Liver (tissue), 9 donors: ENCODE data around the gene OR52I1. TPM values are rescaled to one million over a fixed set of nuclear protein-coding genes. Genes with fewer than 3 reads are reported as not detected.

Experiments
- DNase-seq: peaks from one replicate; pipeline ENCODE4 v3.0.0-alpha.2; 2017; ENCODE audit warnings: low spot score
- H3K27ac ChIP-seq, 2 donors: one replicate each; pipeline ENCODE4 v1.7.0; 2013; ENCODE audit warnings: inconsistent platforms in 2 of 2, low read length in 2 of 2, control low read depth in 1 of 2, low read depth in 1 of 2, mild to moderate bottlenecking in 1 of 2
- H3K27me3 ChIP-seq, 4 donors: one replicate each; pipeline versions ENCODE4 v1.6.1 to v1.7.0; 2013; ENCODE audit warnings: low read length in 3 of 4, inconsistent platforms in 1 of 4, mild to moderate bottlenecking in 1 of 4, moderate library complexity in 1 of 4; ENCODE audit not compliant: control insufficient read depth in 4 of 4, insufficient read depth in 4 of 4
- H3K36me3 ChIP-seq, 4 donors: one replicate each; pipeline versions ENCODE4 v1.6.1 to v1.7.0; 2013; ENCODE audit warnings: low read length in 3 of 4, mild to moderate bottlenecking in 3 of 4, low read depth in 1 of 4, moderate library complexity in 1 of 4; ENCODE audit not compliant: control insufficient read depth in 4 of 4, insufficient read depth in 3 of 4
- H3K4me1 ChIP-seq, 4 donors: one replicate each; pipeline versions ENCODE4 v1.6.1 to v1.7.0; 2013; ENCODE audit warnings: low read length in 3 of 4, mild to moderate bottlenecking in 3 of 4, moderate library complexity in 1 of 4; ENCODE audit not compliant: control insufficient read depth in 4 of 4, insufficient read depth in 4 of 4
- H3K4me3 ChIP-seq, 3 donors: one replicate each; pipeline versions ENCODE4 v1.6.1 to v1.7.0; 2013; ENCODE audit warnings: low read length in 3 of 3, control low read depth in 1 of 3, low read depth in 1 of 3, mild to moderate bottlenecking in 1 of 3
- H3K9ac ChIP-seq, 2 donors: one replicate each; pipeline ENCODE4 v1.7.0; 2013; ENCODE audit warnings: low read length in 2 of 2, mild to moderate bottlenecking in 2 of 2, moderate library complexity in 2 of 2, control low read depth in 1 of 2, low read depth in 1 of 2
- H3K9me3 ChIP-seq, 4 donors: one replicate each; pipeline versions ENCODE4 v1.6.1 to v1.7.0; 2013; ENCODE audit warnings: low read length in 3 of 4; ENCODE audit not compliant: control insufficient read depth in 4 of 4
- EGR1 ChIP-seq, 2 donors: IDR thresholded peaks; 2 replicates each; pipeline ENCODE4 v1.6.1; 2016 to 2018; ENCODE audit warnings: antibody characterized with exemption in 2 of 2, low read depth in 2 of 2
- FOXA1 ChIP-seq: IDR thresholded peaks from 2 replicates; pipeline ENCODE4 v1.6.1; 2016; ENCODE audit warnings: antibody characterized with exemption
- FOXA2 ChIP-seq: IDR thresholded peaks from 2 replicates; pipeline ENCODE4 v1.6.1; 2016; ENCODE audit warnings: antibody characterized with exemption
- HNF4A ChIP-seq, 2 donors: conservative IDR thresholded peaks; 2 replicates each; pipeline ENCODE4 v1.6.1; 2016; ENCODE audit warnings: antibody characterized with exemption in 2 of 2, mild to moderate bottlenecking in 2 of 2
- HNF4G ChIP-seq: IDR thresholded peaks from 2 replicates; pipeline ENCODE4 v1.6.1; 2016; ENCODE audit warnings: antibody characterized with exemption
- JUND ChIP-seq, 2 donors: IDR thresholded peaks; 2 replicates each; pipeline ENCODE4 v1.6.1; 2016; ENCODE audit warnings: antibody characterized with exemption in 2 of 2
- NR2F2 ChIP-seq: IDR thresholded peaks from 2 replicates; pipeline ENCODE4 v1.6.1; 2016; ENCODE audit warnings: antibody characterized with exemption
- RAD21 ChIP-seq, 2 donors: IDR thresholded peaks; 2 replicates each; pipeline ENCODE4 v1.6.1; 2016; ENCODE audit warnings: antibody characterized with exemption in 2 of 2, mild to moderate bottlenecking in 2 of 2
- RXRA ChIP-seq, 2 donors: IDR thresholded peaks; 2 replicates each; pipeline ENCODE4 v1.6.1; 2017 to 2018; ENCODE audit warnings: antibody characterized with exemption in 2 of 2, mild to moderate bottlenecking in 1 of 2
- SP1 ChIP-seq: IDR thresholded peaks from 2 replicates; pipeline ENCODE4 v1.6.1; 2018; ENCODE audit warnings: antibody characterized with exemption, mild to moderate bottlenecking
- TAF1 ChIP-seq: conservative IDR thresholded peaks from 2 replicates; pipeline ENCODE4 v1.6.1; 2016; ENCODE audit warnings: antibody characterized with exemption, mild to moderate bottlenecking
- YY1 ChIP-seq: IDR thresholded peaks from 2 replicates; pipeline ENCODE4 v1.6.1; 2016; ENCODE audit warnings: antibody characterized with exemption, mild to moderate bottlenecking
- WGBS: extraction: QIAGEN DNeasy Blood & Tissue Kit; methylation state at CpG from one replicate; pipeline ENCODE4 v1.1.7; 2013; 5-methylcytosine and 5-hydroxymethylcytosine counted together
- polyA plus RNA-seq, 2 donors: library from polyadenylated mRNA; stranded (reverse) in 1 of 2; unstranded in 1 of 2; fragments of 200-250 nt in 1 of 2; fragments of >200 nt in 1 of 2; fragmentation: Nextera tagmentation in 1 of 2; extraction: Ambion mirVana in 1 of 2; gene quantifications; one replicate each; pipeline versions ENCODE4 v1.2.1 to v1.2.3, GENCODE V29; 2013 to 2015
- total RNA-seq, 2 donors: library from RNA; depleted of rRNA; stranded (reverse); fragments of >200 nt; gene quantifications; one replicate each; pipeline ENCODE4 v1.2.3, GENCODE V29; 2014
- TF ChIP-seq, protein P1 (sequence below): fragments of 150-350 bp; IDR thresholded peaks from 2 replicates; pipeline ENCODE4 v1.5.1; 2017; ENCODE audit warnings: improper control_type of control experiment, low read depth, low read length; ENCODE audit not compliant: missing input control
- TF ChIP-seq, protein P2 (sequence below): IDR thresholded peaks from 2 replicates; pipeline ENCODE4 v1.6.1; 2016; ENCODE audit warnings: antibody characterized with exemption, mild to moderate bottlenecking
- TF ChIP-seq, protein P3 (sequence below): IDR thresholded peaks from 2 replicates; pipeline ENCODE4 v1.6.1; 2016; ENCODE audit warnings: antibody characterized with exemption
- donor health status: healthy.
- donor health status: healthy.
- donor health status: healthy.
- donor health status: healthy.
- donor health status: healthy.

OR52I1 gene
- total and polyA plus RNA-seq, 4 donors, result not detected

DNA sequence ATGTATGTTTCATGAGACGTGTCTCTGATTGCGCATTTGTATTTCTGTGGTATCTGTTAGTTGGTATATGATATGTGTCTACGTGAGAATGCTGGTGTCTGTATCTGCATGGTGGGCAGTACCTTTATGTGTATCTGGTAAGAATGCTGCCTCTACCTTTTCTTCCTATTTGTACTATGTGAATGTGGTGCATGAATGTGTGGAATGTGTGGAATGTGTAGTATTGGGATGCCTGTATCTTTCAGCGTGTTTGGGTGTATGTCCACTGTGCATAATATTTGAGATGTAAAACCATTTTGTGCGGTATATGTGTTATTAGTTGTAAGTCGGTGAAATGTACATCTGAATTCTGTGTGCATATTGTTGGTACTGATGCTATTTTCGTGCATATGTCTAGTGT, 47.7 kb downstream of the OR52I1 start:
- Histone ChIP-seq H3K9me3 (no peaks in the 10 kb centered on the region), H3K36me3 (no peaks in the 10 kb centered on the region), H3K4me3 (no peak overlapping the region), H3K27ac (no peak overlapping the region), H3K4me1 (peaks cover 0 to 3% (median 2%) of the 10 kb centered on the region in 4 donors), H3K9ac (no peak overlapping the region), H3K27me3 (peaks cover 0 to 6% (median 0%) of the 10 kb centered on the region in 4 donors)
- no peak for DNase-seq
- TF ChIP-seq FOXA2 (no peak), YY1 (no peak), FOXA1 (no peak), SP1 (no peak), RXRA (IDR thresholded peaks at IDR 0.05) (no peak), RAD21 (IDR thresholded peaks at IDR 0.05) (no peak), HNF4A (conservative IDR thresholded peaks at IDR 0.05) (no peak), HNF4G (no peak), EGR1 (IDR thresholded peaks at IDR 0.05; ENCODE audit: low read depth in 2 of 2) (no peak), NR2F2 (no peak), JUND (IDR thresholded peaks at IDR 0.05) (no peak)
- TF ChIP-seq, protein P1, sequence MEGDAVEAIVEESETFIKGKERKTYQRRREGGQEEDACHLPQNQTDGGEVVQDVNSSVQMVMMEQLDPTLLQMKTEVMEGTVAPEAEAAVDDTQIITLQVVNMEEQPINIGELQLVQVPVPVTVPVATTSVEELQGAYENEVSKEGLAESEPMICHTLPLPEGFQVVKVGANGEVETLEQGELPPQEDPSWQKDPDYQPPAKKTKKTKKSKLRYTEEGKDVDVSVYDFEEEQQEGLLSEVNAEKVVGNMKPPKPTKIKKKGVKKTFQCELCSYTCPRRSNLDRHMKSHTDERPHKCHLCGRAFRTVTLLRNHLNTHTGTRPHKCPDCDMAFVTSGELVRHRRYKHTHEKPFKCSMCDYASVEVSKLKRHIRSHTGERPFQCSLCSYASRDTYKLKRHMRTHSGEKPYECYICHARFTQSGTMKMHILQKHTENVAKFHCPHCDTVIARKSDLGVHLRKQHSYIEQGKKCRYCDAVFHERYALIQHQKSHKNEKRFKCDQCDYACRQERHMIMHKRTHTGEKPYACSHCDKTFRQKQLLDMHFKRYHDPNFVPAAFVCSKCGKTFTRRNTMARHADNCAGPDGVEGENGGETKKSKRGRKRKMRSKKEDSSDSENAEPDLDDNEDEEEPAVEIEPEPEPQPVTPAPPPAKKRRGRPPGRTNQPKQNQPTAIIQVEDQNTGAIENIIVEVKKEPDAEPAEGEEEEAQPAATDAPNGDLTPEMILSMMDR, result no peak
- TF ChIP-seq, protein P2, sequence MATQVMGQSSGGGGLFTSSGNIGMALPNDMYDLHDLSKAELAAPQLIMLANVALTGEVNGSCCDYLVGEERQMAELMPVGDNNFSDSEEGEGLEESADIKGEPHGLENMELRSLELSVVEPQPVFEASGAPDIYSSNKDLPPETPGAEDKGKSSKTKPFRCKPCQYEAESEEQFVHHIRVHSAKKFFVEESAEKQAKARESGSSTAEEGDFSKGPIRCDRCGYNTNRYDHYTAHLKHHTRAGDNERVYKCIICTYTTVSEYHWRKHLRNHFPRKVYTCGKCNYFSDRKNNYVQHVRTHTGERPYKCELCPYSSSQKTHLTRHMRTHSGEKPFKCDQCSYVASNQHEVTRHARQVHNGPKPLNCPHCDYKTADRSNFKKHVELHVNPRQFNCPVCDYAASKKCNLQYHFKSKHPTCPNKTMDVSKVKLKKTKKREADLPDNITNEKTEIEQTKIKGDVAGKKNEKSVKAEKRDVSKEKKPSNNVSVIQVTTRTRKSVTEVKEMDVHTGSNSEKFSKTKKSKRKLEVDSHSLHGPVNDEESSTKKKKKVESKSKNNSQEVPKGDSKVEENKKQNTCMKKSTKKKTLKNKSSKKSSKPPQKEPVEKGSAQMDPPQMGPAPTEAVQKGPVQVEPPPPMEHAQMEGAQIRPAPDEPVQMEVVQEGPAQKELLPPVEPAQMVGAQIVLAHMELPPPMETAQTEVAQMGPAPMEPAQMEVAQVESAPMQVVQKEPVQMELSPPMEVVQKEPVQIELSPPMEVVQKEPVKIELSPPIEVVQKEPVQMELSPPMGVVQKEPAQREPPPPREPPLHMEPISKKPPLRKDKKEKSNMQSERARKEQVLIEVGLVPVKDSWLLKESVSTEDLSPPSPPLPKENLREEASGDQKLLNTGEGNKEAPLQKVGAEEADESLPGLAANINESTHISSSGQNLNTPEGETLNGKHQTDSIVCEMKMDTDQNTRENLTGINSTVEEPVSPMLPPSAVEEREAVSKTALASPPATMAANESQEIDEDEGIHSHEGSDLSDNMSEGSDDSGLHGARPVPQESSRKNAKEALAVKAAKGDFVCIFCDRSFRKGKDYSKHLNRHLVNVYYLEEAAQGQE, result no peak
- TF ChIP-seq, protein P3, sequence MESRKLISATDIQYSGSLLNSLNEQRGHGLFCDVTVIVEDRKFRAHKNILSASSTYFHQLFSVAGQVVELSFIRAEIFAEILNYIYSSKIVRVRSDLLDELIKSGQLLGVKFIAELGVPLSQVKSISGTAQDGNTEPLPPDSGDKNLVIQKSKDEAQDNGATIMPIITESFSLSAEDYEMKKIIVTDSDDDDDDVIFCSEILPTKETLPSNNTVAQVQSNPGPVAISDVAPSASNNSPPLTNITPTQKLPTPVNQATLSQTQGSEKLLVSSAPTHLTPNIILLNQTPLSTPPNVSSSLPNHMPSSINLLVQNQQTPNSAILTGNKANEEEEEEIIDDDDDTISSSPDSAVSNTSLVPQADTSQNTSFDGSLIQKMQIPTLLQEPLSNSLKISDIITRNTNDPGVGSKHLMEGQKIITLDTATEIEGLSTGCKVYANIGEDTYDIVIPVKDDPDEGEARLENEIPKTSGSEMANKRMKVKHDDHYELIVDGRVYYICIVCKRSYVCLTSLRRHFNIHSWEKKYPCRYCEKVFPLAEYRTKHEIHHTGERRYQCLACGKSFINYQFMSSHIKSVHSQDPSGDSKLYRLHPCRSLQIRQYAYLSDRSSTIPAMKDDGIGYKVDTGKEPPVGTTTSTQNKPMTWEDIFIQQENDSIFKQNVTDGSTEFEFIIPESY, result no peak
- 80% methylated on average over 7 of the region's 7 CpGs for WGBS

GRCh38 chr11:4642043-4642442, 48.2 kb downstream of the OR52I1 start:
- H3K36me3 ChIP-seq, result no peaks in the 10 kb centered on the region
- 71% methylated on average over 7 of the region's 7 CpGs for WGBS
- H3K4me1 ChIP-seq, result peaks cover 0 to 2% (median under 1%) of the 10 kb centered on the region in 4 donors
- no peak overlapping the region for H3K27ac ChIP-seq
- peaks cover 0 to 6% (median 0%) of the 10 kb centered on the region in 4 donors for H3K27me3 ChIP-seq
- no peak for TF ChIP-seq TAF1
- no peak for TF ChIP-seq FOXA1
- TF ChIP-seq NR2F2, result no peak
- no peak for TF ChIP-seq RXRA (IDR thresholded peaks at IDR 0.05)
- TF ChIP-seq YY1, result no peak
- TF ChIP-seq, protein P1, result no peak
- no peak for TF ChIP-seq SP1
- TF ChIP-seq, protein P3, result no peak
- no peak overlapping the region for H3K9ac ChIP-seq
- no peak for DNase-seq
- no peaks in the 10 kb centered on the region for H3K9me3 ChIP-seq
- no peak overlapping the region for H3K4me3 ChIP-seq
